Measurements from ENCODE around the gene TM6SF1. TPM values are rescaled to one million over a fixed set of nuclear protein-coding genes. Genes with fewer than 3 reads are reported as not detected.
"Not testable (repeated sequence)": the region's sequence is repeated elsewhere in the genome, so short reads cannot be mapped to it uniquely, and the experiment has no call there.

The TM6SF1 gene
- total and polyA plus RNA-seq, 2 donors, result 3.7 to 5.7 TPM

- no peak overlapping the region for H3K27ac ChIP-seq (ENCODE audit: low read depth)
- WGBS, result 96% methylated on average over 6 of the region's 6 CpGs
- H3K36me3 ChIP-seq (ENCODE audit: insufficient read depth), result no peaks in the 10 kb centered on the region
Observed at GRCh38 chr15:83114856-83115255, 7.4 kb downstream of the TM6SF1 start.

GRCh38 chr15:83115410-83115809, 8.0 kb downstream of the TM6SF1 start:
- DNase-seq (ENCODE audit: extremely low spot score), result no peak
- WGBS, result 89% methylated on average over 3 of the region's 3 CpGs

More at GRCh38 chr15:83114856-83115255, 7.4 kb downstream of the TM6SF1 start:
- no peak overlapping the region for H3K4me3 ChIP-seq (ENCODE audit: low read depth, low read length)
- no peak for DNase-seq (ENCODE audit: extremely low spot score)
- H3K4me1 ChIP-seq (ENCODE audit: insufficient read depth), result no peaks in the 10 kb centered on the region

GRCh38 chr15:83115831-83116565, 8.6 kb downstream of the TM6SF1 start:
- no peak for DNase-seq (ENCODE audit: extremely low spot score)
- 86% methylated on average over 11 of the region's 11 CpGs for WGBS
- Histone ChIP-seq H3K4me3 (ENCODE audit: low read depth, low read length) (no peak overlapping the region), H3K4me1 (ENCODE audit: insufficient read depth) (no peaks in the 10 kb centered on the region), H3K27ac (ENCODE audit: low read depth) (no peak overlapping the region), H3K36me3 (ENCODE audit: insufficient read depth) (no peaks in the 10 kb centered on the region)

More at GRCh38 chr15:83115410-83115809, 8.0 kb downstream of the TM6SF1 start:
- H3K36me3 ChIP-seq (ENCODE audit: insufficient read depth), result no peaks in the 10 kb centered on the region
- H3K4me1 ChIP-seq (ENCODE audit: insufficient read depth), result no peaks in the 10 kb centered on the region
- no peak overlapping the region for H3K27ac ChIP-seq (ENCODE audit: low read depth)
- no peak overlapping the region for H3K4me3 ChIP-seq (ENCODE audit: low read depth, low read length)

- WGBS, result 74% methylated on average over 6 of the region's 6 CpGs
- Histone ChIP-seq H3K36me3 (ENCODE audit: insufficient read depth) (no peaks in the 10 kb centered on the region), H3K27ac (ENCODE audit: low read depth) (no peak overlapping the region), H3K4me1 (ENCODE audit: insufficient read depth) (no peaks in the 10 kb centered on the region), H3K4me3 (ENCODE audit: low read depth, low read length) (no peak overlapping the region)
- DNase-seq (ENCODE audit: extremely low spot score), result no peak
Observed at GRCh38 chr15:83118291-83118827, 10.9 kb downstream of the TM6SF1 start.

GRCh38 chr15:83118968-83119367, 11.5 kb downstream of the TM6SF1 start:
- H3K4me1 ChIP-seq (ENCODE audit: insufficient read depth), result no peaks in the 10 kb centered on the region
- H3K27ac ChIP-seq (ENCODE audit: low read depth), result no peak overlapping the region
- no peak overlapping the region for H3K4me3 ChIP-seq (ENCODE audit: low read depth, low read length)
- no peak for DNase-seq (ENCODE audit: extremely low spot score)
- 95% methylated on average over 4 of the region's 4 CpGs for WGBS
- no peaks in the 10 kb centered on the region for H3K36me3 ChIP-seq (ENCODE audit: insufficient read depth)

GRCh38 chr15:83119968-83120581, 12.6 kb downstream of the TM6SF1 start:
- H3K36me3 ChIP-seq (ENCODE audit: insufficient read depth), result no peaks in the 10 kb centered on the region
- WGBS, result 84% methylated on average over 9 of the region's 9 CpGs
- no peak for DNase-seq (ENCODE audit: extremely low spot score)

GRCh38 chr15:83123529-83123928, 16.1 kb downstream of the TM6SF1 start:
- H3K4me1 ChIP-seq (ENCODE audit: insufficient read depth), result no peaks in the 10 kb centered on the region
- no peak overlapping the region for H3K4me3 ChIP-seq (ENCODE audit: low read depth, low read length)
- no peak for DNase-seq (ENCODE audit: extremely low spot score)
- WGBS, result 93% methylated on average over 1 of the region's 1 CpG
- no peaks in the 10 kb centered on the region for H3K36me3 ChIP-seq (ENCODE audit: insufficient read depth)
- H3K27ac ChIP-seq (ENCODE audit: low read depth), result no peak overlapping the region

More at GRCh38 chr15:83119968-83120581, 12.6 kb downstream of the TM6SF1 start:
- Histone ChIP-seq H3K27ac (ENCODE audit: low read depth) (no peak overlapping the region), H3K4me3 (ENCODE audit: low read depth, low read length) (no peak overlapping the region), H3K4me1 (ENCODE audit: insufficient read depth) (no peaks in the 10 kb centered on the region)

- Histone ChIP-seq H3K36me3 (ENCODE audit: insufficient read depth) (no peaks in the 10 kb centered on the region), H3K4me3 (ENCODE audit: low read depth, low read length) (no peak overlapping the region)
- WGBS, result 68% methylated on average over 3 of the region's 3 CpGs
Observed at GRCh38 chr15:83127547-83128150, 20.2 kb downstream of the TM6SF1 start.

GRCh38 chr15:83129791-83130190, 22.3 kb downstream of the TM6SF1 start:
- no peak for DNase-seq (ENCODE audit: extremely low spot score)
- 88% methylated on average over 2 of the region's 2 CpGs for WGBS
- Histone ChIP-seq H3K36me3 (ENCODE audit: insufficient read depth) (no peaks in the 10 kb centered on the region), H3K4me1 (ENCODE audit: insufficient read depth) (no peaks in the 10 kb centered on the region), H3K4me3 (ENCODE audit: low read depth, low read length) (no peak overlapping the region), H3K27ac (ENCODE audit: low read depth) (no peak overlapping the region)

More at GRCh38 chr15:83127547-83128150, 20.2 kb downstream of the TM6SF1 start:
- no peak overlapping the region for H3K27ac ChIP-seq (ENCODE audit: low read depth)
- no peak for DNase-seq (ENCODE audit: extremely low spot score)
- no peaks in the 10 kb centered on the region for H3K4me1 ChIP-seq (ENCODE audit: insufficient read depth)

GRCh38 chr15:83132861-83133523, 25.5 kb downstream of the TM6SF1 start:
- DNase-seq (ENCODE audit: extremely low spot score), result no peak
- Histone ChIP-seq H3K27ac (ENCODE audit: low read depth) (no peak overlapping the region), H3K4me1 (ENCODE audit: insufficient read depth) (no peaks in the 10 kb centered on the region), H3K36me3 (ENCODE audit: insufficient read depth) (no peaks in the 10 kb centered on the region), H3K4me3 (ENCODE audit: low read depth, low read length) (no peak overlapping the region)
- WGBS, result 89% methylated on average over 4 of the region's 4 CpGs

- not testable (repeated sequence) for H3K36me3 ChIP-seq (ENCODE audit: insufficient read depth); DNase-seq (ENCODE audit: extremely low spot score); H3K27ac ChIP-seq (ENCODE audit: low read depth); H3K4me3 ChIP-seq (ENCODE audit: low read depth, low read length); H3K4me1 ChIP-seq (ENCODE audit: insufficient read depth)
- WGBS, result 98% methylated on average over 3 of the region's 3 CpGs
Observed at GRCh38 chr15:83142151-83142550, 34.7 kb downstream of the TM6SF1 start.

GRCh38 chr15:83144771-83145170, 37.3 kb downstream of the TM6SF1 start:
- WGBS, result 87% methylated on average over 3 of the region's 3 CpGs

GRCh38 chr15:83153288-83153687, 45.8 kb downstream of the TM6SF1 start:
- Histone ChIP-seq H3K36me3 (ENCODE audit: insufficient read depth) (peaks cover 3% of the 10 kb centered on the region), H3K27ac (ENCODE audit: low read depth) (no peak overlapping the region), H3K4me1 (ENCODE audit: insufficient read depth) (no peaks in the 10 kb centered on the region), H3K4me3 (ENCODE audit: low read depth, low read length) (no peak overlapping the region)
- no peak for DNase-seq (ENCODE audit: extremely low spot score)
- WGBS, result 94% methylated on average over 1 of the region's 1 CpG

More at GRCh38 chr15:83144771-83145170, 37.3 kb downstream of the TM6SF1 start:
- no peak overlapping the region for H3K4me3 ChIP-seq (ENCODE audit: low read depth, low read length)
- DNase-seq (ENCODE audit: extremely low spot score), result no peak
- no peak overlapping the region for H3K27ac ChIP-seq (ENCODE audit: low read depth)
- H3K36me3 ChIP-seq (ENCODE audit: insufficient read depth), result peaks cover 6% of the 10 kb centered on the region
- H3K4me1 ChIP-seq (ENCODE audit: insufficient read depth), result no peaks in the 10 kb centered on the region

Measured in urinary bladder (tissue), 4 donors.